HL-60 (cell line): ENCODE results near the gene DIAPH3.

ENCODE experiments used
- DNase-seq, 2 experiments: peaks; one replicate each; pipeline ENCODE4 v3.0.0-alpha.2; 2010 to 2020; ENCODE audit warnings: low read depth in 1 of 2, low spot score in 1 of 2
- H3K27ac ChIP-seq: fragments of 250-450 bp; sonication (Bioruptor Pico); replicated peaks from 2 replicates; pipeline ENCODE4 v1.5.1; 2020; ENCODE audit warnings: mild to moderate bottlenecking, moderate library complexity
- H3K27me3 ChIP-seq: fragments of 250-450 bp; sonication (Bioruptor Pico); 2 replicates; pipeline ENCODE4 v1.5.1; 2021; ENCODE audit warnings: mild to moderate bottlenecking, moderate library complexity; ENCODE audit not compliant: insufficient read depth, poor library complexity, severe bottlenecking
- H3K4me3 ChIP-seq: replicated peaks from 2 replicates; pipeline ENCODE4 v1.5.1; 2011; ENCODE audit warnings: mild to moderate bottlenecking, control low read depth, low read length; ENCODE audit not compliant: insufficient read depth
- CTCF ChIP-seq: IDR thresholded peaks from one replicate; pipeline ENCODE4 v1.5.1; 2011; ENCODE audit warnings: low read length, control low read depth, inconsistent platforms; ENCODE audit not compliant: insufficient read depth
- GABPA ChIP-seq: IDR thresholded peaks from 2 replicates; pipeline ENCODE4 v1.6.1; 2012; ENCODE audit warnings: low read depth
- POLR2AphosphoS5 ChIP-seq: IDR thresholded peaks from 2 replicates; pipeline ENCODE4 v1.6.1; 2012; ENCODE audit warnings: low read depth
- SPI1 ChIP-seq: IDR thresholded peaks from 2 replicates; pipeline ENCODE4 v1.6.1; 2012; ENCODE audit warnings: low read depth, mild to moderate bottlenecking, borderline replicate concordance
- TF ChIP-seq, protein P1 (sequence below): IDR thresholded peaks from 2 replicates; pipeline ENCODE4 v1.6.1; 2012; ENCODE audit warnings: low read depth; ENCODE audit not compliant: insufficient replicate concordance

Gene DIAPH3

GRCh38 chr13:59863621-59864020 lies 300.1 kb downstream of the DIAPH3 start:
- TF ChIP-seq, protein P1, sequence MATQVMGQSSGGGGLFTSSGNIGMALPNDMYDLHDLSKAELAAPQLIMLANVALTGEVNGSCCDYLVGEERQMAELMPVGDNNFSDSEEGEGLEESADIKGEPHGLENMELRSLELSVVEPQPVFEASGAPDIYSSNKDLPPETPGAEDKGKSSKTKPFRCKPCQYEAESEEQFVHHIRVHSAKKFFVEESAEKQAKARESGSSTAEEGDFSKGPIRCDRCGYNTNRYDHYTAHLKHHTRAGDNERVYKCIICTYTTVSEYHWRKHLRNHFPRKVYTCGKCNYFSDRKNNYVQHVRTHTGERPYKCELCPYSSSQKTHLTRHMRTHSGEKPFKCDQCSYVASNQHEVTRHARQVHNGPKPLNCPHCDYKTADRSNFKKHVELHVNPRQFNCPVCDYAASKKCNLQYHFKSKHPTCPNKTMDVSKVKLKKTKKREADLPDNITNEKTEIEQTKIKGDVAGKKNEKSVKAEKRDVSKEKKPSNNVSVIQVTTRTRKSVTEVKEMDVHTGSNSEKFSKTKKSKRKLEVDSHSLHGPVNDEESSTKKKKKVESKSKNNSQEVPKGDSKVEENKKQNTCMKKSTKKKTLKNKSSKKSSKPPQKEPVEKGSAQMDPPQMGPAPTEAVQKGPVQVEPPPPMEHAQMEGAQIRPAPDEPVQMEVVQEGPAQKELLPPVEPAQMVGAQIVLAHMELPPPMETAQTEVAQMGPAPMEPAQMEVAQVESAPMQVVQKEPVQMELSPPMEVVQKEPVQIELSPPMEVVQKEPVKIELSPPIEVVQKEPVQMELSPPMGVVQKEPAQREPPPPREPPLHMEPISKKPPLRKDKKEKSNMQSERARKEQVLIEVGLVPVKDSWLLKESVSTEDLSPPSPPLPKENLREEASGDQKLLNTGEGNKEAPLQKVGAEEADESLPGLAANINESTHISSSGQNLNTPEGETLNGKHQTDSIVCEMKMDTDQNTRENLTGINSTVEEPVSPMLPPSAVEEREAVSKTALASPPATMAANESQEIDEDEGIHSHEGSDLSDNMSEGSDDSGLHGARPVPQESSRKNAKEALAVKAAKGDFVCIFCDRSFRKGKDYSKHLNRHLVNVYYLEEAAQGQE: no peak
- no peak for TF ChIP-seq GABPA
- TF ChIP-seq SPI1: no peak
- no peak for TF ChIP-seq CTCF
- no peak for TF ChIP-seq POLR2AphosphoS5

DNA sequence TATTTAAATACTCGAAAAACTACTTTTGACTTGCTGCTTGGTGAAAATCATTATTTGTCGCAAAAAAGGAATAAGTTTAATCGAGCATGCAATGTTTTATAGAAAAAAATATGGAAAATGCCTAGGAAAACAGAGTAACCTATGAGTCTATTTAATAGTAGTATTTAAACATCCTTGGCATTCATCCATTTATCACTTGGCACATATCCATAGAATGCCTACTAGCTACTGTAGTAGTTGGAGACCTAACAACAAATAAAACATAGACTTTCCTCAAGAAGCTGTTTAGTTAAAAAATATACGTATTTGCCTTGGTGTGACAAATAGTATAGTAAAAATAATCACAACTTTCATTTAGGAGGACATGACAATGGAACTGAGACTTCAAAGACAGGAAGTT lies 302.1 kb downstream of the DIAPH3 start:
- no peak overlapping the region for H3K27ac ChIP-seq

More at GRCh38 chr13:59863621-59864020, 300.1 kb downstream of the DIAPH3 start:
- H3K27ac ChIP-seq: no peak overlapping the region
- H3K27me3 ChIP-seq: no peaks in the 10 kb centered on the region
- DNase-seq: no peak
- no peak overlapping the region for H3K4me3 ChIP-seq

DNA sequence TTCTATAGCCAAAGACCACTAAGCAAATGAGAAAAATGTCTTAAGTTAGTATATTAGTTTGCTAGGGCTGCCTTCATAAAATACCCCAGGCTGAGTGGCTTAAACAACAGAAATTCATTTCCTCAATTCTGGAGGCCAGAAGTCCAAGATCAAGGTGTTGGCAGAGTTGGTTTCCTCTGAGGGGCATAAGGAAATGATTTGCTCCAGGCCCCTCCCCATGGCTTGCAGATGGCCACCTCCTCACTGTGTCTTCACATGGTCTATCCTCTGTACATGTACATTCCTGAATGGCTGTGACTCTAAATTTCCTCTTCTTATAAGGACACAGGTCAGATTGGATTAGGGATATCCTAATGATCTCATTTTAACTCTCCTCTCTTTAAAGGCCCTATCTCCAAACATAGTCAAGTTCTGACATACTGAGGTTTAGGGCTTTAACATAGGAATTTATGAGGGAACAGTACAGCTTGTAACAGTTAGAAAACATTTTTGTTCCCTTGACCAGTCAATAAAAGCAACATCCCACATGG lies 307.4 kb downstream of the DIAPH3 start:
- no peak for DNase-seq
- H3K27me3 ChIP-seq: no peaks in the 10 kb centered on the region
- TF ChIP-seq GABPA (no peak), CTCF (no peak), POLR2AphosphoS5 (no peak), SPI1 (no peak)
- TF ChIP-seq, protein P1: no peak
- no peak overlapping the region for H3K4me3 ChIP-seq
- H3K27ac ChIP-seq: no peak overlapping the region

More for the DNA sequence above, 302.1 kb downstream of the DIAPH3 start:
- DNase-seq: no peak
- Histone ChIP-seq H3K27me3 (no peaks in the 10 kb centered on the region), H3K4me3 (no peak overlapping the region)
- TF ChIP-seq POLR2AphosphoS5: no peak
- TF ChIP-seq GABPA: no peak
- no peak for TF ChIP-seq CTCF
- TF ChIP-seq, protein P1: no peak
- no peak for TF ChIP-seq SPI1
